Neutrophil (primary cell): Measurements from ENCODE around the gene NARF.

Experiments
- H3K27ac ChIP-seq: fragments of 200-600 bp; sonication (generic); 2 replicates; pipeline ENCODE4 v1.5.1; 2016; ENCODE audit warnings: mild to moderate bottlenecking, moderate library complexity
- H3K27me3 ChIP-seq: fragments of 200-600 bp; sonication (generic); 2 replicates; pipeline ENCODE4 v1.6.0; 2016; ENCODE audit warnings: mild to moderate bottlenecking
- H3K36me3 ChIP-seq: fragments of 200-600 bp; sonication (generic); 2 replicates; pipeline ENCODE4 v1.5.1; 2017
- H3K4me1 ChIP-seq, 2 experiments: fragments of 200-600 bp in 1 of 2; sonication (generic) in 1 of 2; 1 replicate in 1 of 2; 2 replicates in 1 of 2; pipeline versions ENCODE4 v1.5.1 to v1.6.1; 2013 to 2016; ENCODE audit warnings: low read depth in 1 of 2, low read length in 1 of 2, mild to moderate bottlenecking in 1 of 2, moderate library complexity in 1 of 2; ENCODE audit not compliant: control insufficient read depth in 1 of 2, insufficient read depth in 1 of 2
- H3K4me3 ChIP-seq, 2 experiments: fragments of 200-600 bp in 1 of 2; sonication (generic) in 1 of 2; 1 replicate in 1 of 2; 2 replicates in 1 of 2; pipeline ENCODE4 v1.5.1; 2013 to 2016; ENCODE audit warnings: low read depth in 1 of 2, low read length in 1 of 2, mild to moderate bottlenecking in 1 of 2, moderate library complexity in 1 of 2
- H3K9me3 ChIP-seq: fragments of 200-600 bp; sonication (generic); 2 replicates; pipeline ENCODE4 v1.5.1; 2016
- TF ChIP-seq, protein P1 (sequence below): fragments of 200-600 bp; sonication (generic); IDR thresholded peaks from 2 replicates; pipeline ENCODE4 v1.5.1; 2016; ENCODE audit warnings: antibody characterized with exemption

The NARF gene

DNA sequence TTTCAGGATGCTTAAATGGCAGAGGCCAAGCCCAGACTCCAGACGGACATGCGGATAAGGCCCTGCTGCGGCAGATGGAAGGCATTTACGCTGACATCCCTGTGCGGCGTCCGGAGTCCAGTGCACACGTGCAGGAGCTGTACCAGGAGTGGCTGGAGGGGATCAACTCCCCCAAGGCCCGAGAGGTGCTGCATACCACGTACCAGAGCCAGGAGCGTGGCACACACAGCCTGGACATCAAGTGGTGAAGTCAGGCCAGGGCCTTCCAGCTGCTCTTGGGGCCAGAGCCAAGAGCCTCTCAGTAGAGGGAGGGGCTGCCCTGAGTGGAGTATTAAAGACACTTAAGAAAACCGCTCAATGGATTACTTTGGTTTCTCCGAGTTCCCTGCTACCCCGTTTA lies 29.4 kb downstream of the NARF start:
- Histone ChIP-seq H3K9me3 (no peaks in the 10 kb centered on the region), H3K27me3 (no peaks in the 10 kb centered on the region), H3K36me3 (peaks cover 80% of the 10 kb centered on the region), H3K4me1 (no peaks in the 10 kb centered on the region), H3K4me3 (no peak overlapping the region), H3K27ac (no peak overlapping the region)
- TF ChIP-seq, protein P1, sequence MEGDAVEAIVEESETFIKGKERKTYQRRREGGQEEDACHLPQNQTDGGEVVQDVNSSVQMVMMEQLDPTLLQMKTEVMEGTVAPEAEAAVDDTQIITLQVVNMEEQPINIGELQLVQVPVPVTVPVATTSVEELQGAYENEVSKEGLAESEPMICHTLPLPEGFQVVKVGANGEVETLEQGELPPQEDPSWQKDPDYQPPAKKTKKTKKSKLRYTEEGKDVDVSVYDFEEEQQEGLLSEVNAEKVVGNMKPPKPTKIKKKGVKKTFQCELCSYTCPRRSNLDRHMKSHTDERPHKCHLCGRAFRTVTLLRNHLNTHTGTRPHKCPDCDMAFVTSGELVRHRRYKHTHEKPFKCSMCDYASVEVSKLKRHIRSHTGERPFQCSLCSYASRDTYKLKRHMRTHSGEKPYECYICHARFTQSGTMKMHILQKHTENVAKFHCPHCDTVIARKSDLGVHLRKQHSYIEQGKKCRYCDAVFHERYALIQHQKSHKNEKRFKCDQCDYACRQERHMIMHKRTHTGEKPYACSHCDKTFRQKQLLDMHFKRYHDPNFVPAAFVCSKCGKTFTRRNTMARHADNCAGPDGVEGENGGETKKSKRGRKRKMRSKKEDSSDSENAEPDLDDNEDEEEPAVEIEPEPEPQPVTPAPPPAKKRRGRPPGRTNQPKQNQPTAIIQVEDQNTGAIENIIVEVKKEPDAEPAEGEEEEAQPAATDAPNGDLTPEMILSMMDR, result no peak

DNA sequence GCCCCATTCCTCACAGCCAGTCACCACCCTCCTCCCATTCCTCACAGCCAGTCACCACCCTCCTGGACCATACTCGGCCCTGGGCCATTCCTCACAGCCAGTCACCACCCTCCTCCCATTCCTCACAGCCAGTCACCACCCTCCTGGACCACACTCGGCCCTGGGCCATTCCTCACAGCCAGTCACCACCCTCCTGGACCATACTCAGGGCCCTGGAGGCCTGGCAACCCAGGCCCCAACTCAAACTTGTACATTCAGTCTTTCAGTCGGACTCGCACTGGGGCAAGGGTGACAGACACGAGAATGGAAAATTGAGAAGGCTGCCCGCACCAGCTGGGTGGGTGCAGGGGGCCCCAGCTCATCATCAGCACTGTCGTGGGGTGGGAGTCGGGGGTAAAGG lies 30.6 kb downstream of the NARF start:
- H3K9me3 ChIP-seq, result no peaks in the 10 kb centered on the region
- peaks cover 68% of the 10 kb centered on the region for H3K36me3 ChIP-seq
- peak overlapping the region; percentile 52 for H3K27ac ChIP-seq
- no peaks in the 10 kb centered on the region for H3K27me3 ChIP-seq
- TF ChIP-seq, protein P1, result no peak
- H3K4me3 ChIP-seq, result no peak overlapping the region
- no peaks in the 10 kb centered on the region for H3K4me1 ChIP-seq

- TF ChIP-seq, protein P1, result no peak
- Histone ChIP-seq H3K4me1 (peaks cover 0 to 4% of the 10 kb centered on the region in 2 experiments), H3K36me3 (peaks cover 59% of the 10 kb centered on the region), H3K9me3 (no peaks in the 10 kb centered on the region), H3K27ac (no peak overlapping the region), H3K4me3 (no peak overlapping the region), H3K27me3 (no peaks in the 10 kb centered on the region)
These were observed 31.4 kb downstream of the NARF start for GRCh38 chr17:82489851-82490511.

DNA sequence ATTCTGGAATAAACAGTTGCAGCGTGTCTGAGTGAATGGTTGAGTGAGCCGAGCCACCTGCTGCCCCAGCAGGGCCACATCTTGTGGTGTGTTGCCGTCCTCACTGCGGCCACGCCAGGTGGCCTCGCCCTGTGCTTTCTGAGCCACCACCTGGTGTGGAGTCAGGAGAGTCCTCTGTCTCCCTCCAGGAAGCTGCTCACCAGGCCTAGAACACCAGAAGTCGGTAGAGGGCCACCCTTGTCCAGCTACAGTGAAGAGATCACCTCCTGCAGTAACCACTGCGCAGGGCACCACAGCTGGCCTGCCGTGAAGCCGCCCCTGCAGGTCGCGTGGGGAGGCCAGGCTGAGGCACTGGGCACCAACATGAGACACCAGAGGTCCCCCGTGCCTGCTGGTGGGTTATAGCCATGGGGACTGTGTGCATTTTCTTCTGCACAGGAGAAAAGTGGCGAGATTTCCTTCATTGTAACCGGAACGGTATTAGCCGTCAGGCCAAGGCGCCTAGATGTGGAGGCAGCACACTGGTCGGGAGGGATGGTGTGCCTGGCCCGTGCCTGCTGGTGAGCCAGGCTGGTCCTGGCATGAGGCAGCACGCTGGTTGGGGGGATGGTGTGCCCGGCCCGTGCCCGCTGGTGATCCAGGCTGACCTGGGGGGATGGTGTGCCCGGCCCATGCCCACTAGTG lies 32.1 kb downstream of the NARF start:
- TF ChIP-seq, protein P1, result no peak
- H3K9me3 ChIP-seq, result no peaks in the 10 kb centered on the region
- peaks cover 52% of the 10 kb centered on the region for H3K36me3 ChIP-seq
- H3K4me3 ChIP-seq, result no peak overlapping the region
- H3K27me3 ChIP-seq, result no peaks in the 10 kb centered on the region
- H3K4me1 ChIP-seq, result peaks cover 0 to 4% of the 10 kb centered on the region in 2 experiments
- H3K27ac ChIP-seq, result no peak overlapping the region

DNA sequence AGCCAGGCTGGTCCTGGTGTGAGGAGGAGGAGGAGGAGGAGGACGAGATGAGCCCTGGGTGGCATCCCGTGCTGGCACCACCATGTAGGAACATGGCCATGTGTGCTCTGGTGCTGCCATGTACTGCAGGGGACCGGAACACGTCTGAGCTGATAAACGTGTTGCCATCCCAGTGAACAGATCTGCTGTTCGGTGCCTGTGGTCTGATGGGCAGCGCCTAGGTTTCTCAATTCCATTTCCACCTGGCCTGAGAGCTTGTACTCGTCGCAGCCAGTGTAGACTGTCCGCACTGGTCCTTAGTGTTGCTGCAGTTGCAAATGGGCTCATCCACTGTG lies 32.6 kb downstream of the NARF start:
- no peaks in the 10 kb centered on the region for H3K27me3 ChIP-seq
- TF ChIP-seq, protein P1, result no peak
- H3K4me1 ChIP-seq, result peaks cover 0 to 4% of the 10 kb centered on the region in 2 experiments
- no peak overlapping the region for H3K27ac ChIP-seq
- H3K9me3 ChIP-seq, result no peaks in the 10 kb centered on the region
- no peak overlapping the region for H3K4me3 ChIP-seq
- peaks cover 47% of the 10 kb centered on the region for H3K36me3 ChIP-seq
